Activated B cell treated with CpG ODN at 0.5 μM for 24 hours (primary cell): ENCODE measurements around the gene POP4. TPM values are rescaled to one million over a fixed set of nuclear protein-coding genes. Genes with fewer than 3 reads are reported as not detected.

ENCODE experiments used
- ATAC-seq: fragments of 200-7000 bp; cut with Tn5 transposase; one replicate; pipeline ENCODE4 v1.10.0; 2021; ENCODE audit warnings: low read depth, mild to moderate bottlenecking, moderate library complexity
- CTCF ChIA-PET: fragments of 350-600 bp; sonication (Branson Sonifier 250); formaldehyde crosslinking; loops from one replicate; lab custom pipeline; 2021; ENCODE audit warnings: antibody characterized with exemption; lab: Charles Lee
- POLR2A ChIA-PET: fragments of 350-600 bp; sonication (Branson Sonifier 250); formaldehyde crosslinking; loops from one replicate; lab custom pipeline; 2021; ENCODE audit warnings: antibody characterized with exemption; lab: Charles Lee
- DNase-seq: peaks from one replicate; pipeline ENCODE4 v3.0.0; 2022
- H3K27ac Mint-ChIP-seq: one replicate; pipeline ENCODE4 v1.8.0; 2020; ENCODE audit warnings: mixed read lengths
- H3K27me3 Mint-ChIP-seq: one replicate; pipeline ENCODE4 v1.8.0; 2021; ENCODE audit warnings: mixed read lengths
- H3K36me3 Mint-ChIP-seq: one replicate; pipeline ENCODE4 v1.8.0; 2021; ENCODE audit warnings: low read depth, mixed read lengths
- H3K4me1 Mint-ChIP-seq: one replicate; pipeline ENCODE4 v1.8.0; 2021; ENCODE audit warnings: mixed read lengths
- H3K4me3 Mint-ChIP-seq: one replicate; pipeline ENCODE4 v1.8.0; 2020; ENCODE audit warnings: mild to moderate bottlenecking, mixed read lengths
- H3K9me3 Mint-ChIP-seq: one replicate; pipeline ENCODE4 v1.8.0; 2020; ENCODE audit warnings: mixed read lengths
- intact Hi-C: fragments of 100-400 bp; cut with micrococcal nuclease; formaldehyde crosslinking; loops from one replicate; pipeline ENCODE4 v1.15.1; 2024
- total RNA-seq: library from RNA; stranded (reverse); gene quantifications from 2 replicates; pipeline ENCODE4 v1.2.3, GENCODE V29; 2022
- TF ChIP-seq, protein P1 (sequence below): fragments of 200-600 bp; IDR thresholded peaks from one replicate; pipeline ENCODE4 v1.8.0; 2022; ENCODE audit warnings: antibody characterized with exemption, mild to moderate bottlenecking

Gene POP4
- total RNA-seq, 1 donor from 2014 or later = 74.5 TPM

DNA sequence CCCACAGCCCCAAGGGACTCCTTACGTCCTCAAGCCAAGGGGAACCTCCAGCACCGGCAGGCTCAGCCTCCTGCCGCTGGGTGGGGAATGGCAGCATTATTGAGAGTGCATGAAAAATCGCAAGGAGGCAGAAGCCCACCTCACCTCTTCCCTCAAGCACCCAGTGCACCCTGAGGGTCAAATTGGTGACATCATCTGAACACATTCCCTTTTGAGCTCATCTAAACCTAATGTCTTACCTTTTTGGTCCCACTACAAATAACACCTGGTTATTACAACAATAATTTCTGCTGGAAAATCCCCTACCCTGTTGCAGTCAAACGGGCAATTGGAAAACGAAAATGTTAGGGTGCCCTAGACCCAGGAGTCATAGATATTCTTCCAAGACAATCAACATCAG, 12.2 kb upstream of the POP4 start:
- ATAC-seq = no peak
- Mint-ChIP-seq H3K27ac (no peak overlapping the region), H3K36me3 (no peaks in the 10 kb centered on the region), H3K27me3 (peaks cover 40% of the 10 kb centered on the region), H3K4me3 (no peak overlapping the region), H3K4me1 (no peaks in the 10 kb centered on the region), H3K9me3 (peaks cover 5% of the 10 kb centered on the region)
- ChIA-PET CTCF (no interaction called here), POLR2A (no interaction called here)
- TF ChIP-seq, protein P1, sequence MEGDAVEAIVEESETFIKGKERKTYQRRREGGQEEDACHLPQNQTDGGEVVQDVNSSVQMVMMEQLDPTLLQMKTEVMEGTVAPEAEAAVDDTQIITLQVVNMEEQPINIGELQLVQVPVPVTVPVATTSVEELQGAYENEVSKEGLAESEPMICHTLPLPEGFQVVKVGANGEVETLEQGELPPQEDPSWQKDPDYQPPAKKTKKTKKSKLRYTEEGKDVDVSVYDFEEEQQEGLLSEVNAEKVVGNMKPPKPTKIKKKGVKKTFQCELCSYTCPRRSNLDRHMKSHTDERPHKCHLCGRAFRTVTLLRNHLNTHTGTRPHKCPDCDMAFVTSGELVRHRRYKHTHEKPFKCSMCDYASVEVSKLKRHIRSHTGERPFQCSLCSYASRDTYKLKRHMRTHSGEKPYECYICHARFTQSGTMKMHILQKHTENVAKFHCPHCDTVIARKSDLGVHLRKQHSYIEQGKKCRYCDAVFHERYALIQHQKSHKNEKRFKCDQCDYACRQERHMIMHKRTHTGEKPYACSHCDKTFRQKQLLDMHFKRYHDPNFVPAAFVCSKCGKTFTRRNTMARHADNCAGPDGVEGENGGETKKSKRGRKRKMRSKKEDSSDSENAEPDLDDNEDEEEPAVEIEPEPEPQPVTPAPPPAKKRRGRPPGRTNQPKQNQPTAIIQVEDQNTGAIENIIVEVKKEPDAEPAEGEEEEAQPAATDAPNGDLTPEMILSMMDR = no peak
- intact Hi-C loops = no loop called here
- no peak for DNase-seq

DNA sequence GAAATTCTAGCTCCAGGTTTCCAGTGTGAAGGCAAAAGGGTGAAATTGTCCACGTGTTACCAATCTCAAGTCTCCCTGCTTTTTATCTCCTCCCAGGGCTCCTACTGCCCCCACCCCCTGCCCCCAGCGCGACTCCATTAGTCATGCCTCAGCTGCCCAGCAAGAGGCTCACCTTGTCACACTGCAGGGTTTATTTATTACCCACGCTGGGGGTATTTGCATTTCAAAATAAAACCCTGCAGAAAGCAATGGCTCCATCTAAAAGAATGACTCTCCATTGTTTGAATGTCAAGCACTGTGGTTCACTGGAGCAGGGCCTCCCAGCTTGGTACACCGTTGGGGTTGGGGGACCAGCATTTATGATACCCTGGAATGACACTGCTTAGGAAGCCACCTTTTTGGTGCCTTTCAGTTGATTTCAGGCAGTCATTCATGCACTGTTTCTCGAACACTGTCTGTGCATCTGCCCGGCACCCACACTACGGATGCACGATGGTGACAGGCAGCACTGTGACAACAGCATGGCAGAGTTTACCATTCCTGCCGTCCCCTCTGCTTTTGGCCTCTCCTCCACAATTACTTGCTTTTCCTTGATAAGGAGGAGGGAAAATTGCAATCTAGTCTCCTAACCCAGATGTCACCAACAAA, 9.9 kb upstream of the POP4 start:
- no peak overlapping the region for H3K4me3 Mint-ChIP-seq
- ATAC-seq = no peak
- H3K27ac Mint-ChIP-seq = no peak overlapping the region
- no peaks in the 10 kb centered on the region for H3K4me1 Mint-ChIP-seq
- H3K27me3 Mint-ChIP-seq = peaks cover 34% of the 10 kb centered on the region
- TF ChIP-seq, protein P1 = no peak
- DNase-seq = no peak
- H3K36me3 Mint-ChIP-seq = no peaks in the 10 kb centered on the region
- intact Hi-C loops = no loop called here
- POLR2A ChIA-PET = no interaction called here
- CTCF ChIA-PET = no interaction called here
- H3K9me3 Mint-ChIP-seq = no peaks in the 10 kb centered on the region

DNA sequence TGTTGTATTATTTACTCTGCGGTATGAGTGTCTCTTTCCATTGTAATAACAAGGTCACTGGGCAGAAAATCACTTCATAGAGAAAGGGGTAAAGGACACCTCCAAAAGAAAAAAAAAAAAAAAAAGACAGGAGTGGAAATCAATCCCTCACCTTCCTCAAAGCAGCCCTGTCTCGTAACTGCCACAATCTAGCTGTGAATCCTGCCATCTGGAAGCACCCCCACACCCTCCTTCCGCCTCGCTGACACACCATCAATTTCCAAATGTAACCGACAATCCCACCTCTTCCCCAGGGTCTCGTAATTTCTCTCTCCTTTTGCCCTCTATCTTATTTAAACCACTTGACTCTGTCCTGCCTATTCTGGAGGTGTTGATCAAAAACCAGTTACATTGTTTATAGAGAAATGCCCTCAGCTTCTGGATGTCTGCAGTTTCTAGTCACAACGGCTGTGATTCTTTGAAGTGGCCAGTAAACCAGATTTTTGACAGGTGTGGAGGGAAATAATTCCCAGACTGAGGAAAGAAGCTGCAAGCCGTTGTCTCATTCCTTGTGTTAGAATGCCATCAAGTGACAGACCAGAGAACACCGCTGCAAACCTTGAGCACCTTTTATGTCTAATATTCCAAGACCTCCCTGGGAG, 9.1 kb upstream of the POP4 start:
- H3K36me3 Mint-ChIP-seq = no peaks in the 10 kb centered on the region
- H3K27ac Mint-ChIP-seq = no peak overlapping the region
- CTCF ChIA-PET = no interaction called here
- intact Hi-C loops = no loop called here
- H3K4me1 Mint-ChIP-seq = no peaks in the 10 kb centered on the region
- POLR2A ChIA-PET = no interaction called here
- TF ChIP-seq, protein P1 = no peak
- no peak overlapping the region for H3K4me3 Mint-ChIP-seq
- no peaks in the 10 kb centered on the region for H3K9me3 Mint-ChIP-seq
- DNase-seq = no peak
- H3K27me3 Mint-ChIP-seq = peaks cover 30% of the 10 kb centered on the region
- ATAC-seq = no peak

DNA sequence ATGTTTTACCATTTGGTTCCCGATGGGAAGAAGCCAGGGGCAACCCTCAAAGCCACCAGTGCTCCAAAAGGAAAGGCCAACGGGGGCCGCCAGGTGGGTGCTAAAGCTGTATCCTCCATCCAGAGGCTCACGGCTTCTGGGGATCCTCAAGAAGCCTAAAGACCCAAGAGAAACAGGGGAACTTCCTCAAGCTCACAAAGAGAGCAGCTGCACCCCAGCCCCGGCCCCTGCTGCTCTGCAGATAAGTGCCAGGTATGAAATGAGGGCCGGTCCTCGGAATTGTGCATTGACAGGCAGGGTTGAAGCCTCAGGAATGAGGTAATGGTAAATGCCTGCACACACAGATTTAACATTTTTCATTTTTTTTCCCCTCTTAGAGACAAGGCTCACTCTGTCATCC, 8.0 kb upstream of the POP4 start:
- Mint-ChIP-seq H3K9me3 (no peaks in the 10 kb centered on the region), H3K27me3 (peaks cover 22% of the 10 kb centered on the region), H3K4me1 (no peaks in the 10 kb centered on the region), H3K4me3 (no peak overlapping the region), H3K36me3 (no peaks in the 10 kb centered on the region), H3K27ac (no peak overlapping the region)
- ChIA-PET CTCF (no interaction called here), POLR2A (no interaction called here)
- TF ChIP-seq, protein P1 = no peak
- intact Hi-C loops = no loop called here
- DNase-seq (no peak), ATAC-seq (no peak)

DNA sequence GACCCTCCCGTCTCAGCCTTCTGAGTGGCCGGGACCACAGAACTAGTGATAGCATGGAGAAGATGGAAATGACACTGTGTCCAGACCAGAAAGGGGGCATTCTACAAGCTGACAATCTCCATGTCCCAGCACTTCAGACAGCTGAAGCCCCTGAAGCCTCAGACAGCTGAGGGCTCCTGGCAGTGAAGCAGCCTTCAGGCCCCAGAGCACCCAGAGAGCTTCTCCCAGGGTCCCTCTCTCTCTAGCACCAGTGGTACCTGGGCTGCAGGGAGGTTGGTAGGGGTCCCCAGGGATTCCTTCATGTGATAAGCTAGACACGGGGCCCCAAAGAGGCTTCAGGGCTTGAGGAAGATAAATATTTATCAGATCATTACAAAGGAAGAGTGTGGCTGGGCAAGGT, 7.6 kb upstream of the POP4 start:
- H3K4me3 Mint-ChIP-seq = no peak overlapping the region
- ATAC-seq (no peak), DNase-seq (no peak)
- no peaks in the 10 kb centered on the region for H3K4me1 Mint-ChIP-seq
- POLR2A ChIA-PET = no interaction called here
- H3K27me3 Mint-ChIP-seq = peaks cover 21% of the 10 kb centered on the region
- CTCF ChIA-PET = no interaction called here
- H3K9me3 Mint-ChIP-seq = no peaks in the 10 kb centered on the region
- no peaks in the 10 kb centered on the region for H3K36me3 Mint-ChIP-seq
- intact Hi-C loops = no loop called here
- TF ChIP-seq, protein P1 = no peak
- H3K27ac Mint-ChIP-seq = no peak overlapping the region
